Natural killer cell (primary cell): Measurements from ENCODE around the gene FRMD3. TPM values are rescaled to one million over a fixed set of nuclear protein-coding genes. Genes with fewer than 3 reads are reported as not detected.

Experiments used
- ATAC-seq, 3 donors: fragments of 150-1000 bp in 2 of 3; fragments of 200-7000 bp in 1 of 3; cut with Tn5 transposase; 1 replicate in 1 of 3; 2 replicates in 2 of 3; pipeline ENCODE4 v1.10.0; 2021; ENCODE audit warnings: mild to moderate bottlenecking in 2 of 3, moderate library complexity in 2 of 3
- DNase-seq, 2 donors: peaks; one replicate each; pipeline versions ENCODE4 v3.0.0 to v3.0.0-alpha.2; 2013 to 2021; ENCODE audit warnings: mixed read lengths in 1 of 2
- H3K27ac ChIP-seq: one replicate; pipeline ENCODE4 v1.5.1; 2013; ENCODE audit warnings: mild to moderate bottlenecking, low read length
- H3K27me3 ChIP-seq: one replicate; pipeline ENCODE4 v1.6.1; 2013; ENCODE audit warnings: low read length; ENCODE audit not compliant: control insufficient read depth, insufficient read depth
- H3K36me3 ChIP-seq: one replicate; pipeline ENCODE4 v1.6.1; 2013; ENCODE audit warnings: low read length; ENCODE audit not compliant: control insufficient read depth, insufficient read depth
- H3K4me1 ChIP-seq: one replicate; pipeline ENCODE4 v1.6.1; 2013; ENCODE audit warnings: low read length; ENCODE audit not compliant: control insufficient read depth, insufficient read depth
- H3K4me3 ChIP-seq: one replicate; pipeline ENCODE4 v1.5.1; 2013; ENCODE audit warnings: low read length
- H3K9me3 ChIP-seq: one replicate; pipeline ENCODE4 v1.6.1; 2013; ENCODE audit warnings: low read length; ENCODE audit not compliant: control insufficient read depth, insufficient read depth
- H3K27ac Mint-ChIP-seq, 2 donors: one replicate each; pipeline ENCODE4 v1.8.0; 2022; ENCODE audit warnings: mild to moderate bottlenecking in 2 of 2, mixed read lengths in 2 of 2, moderate library complexity in 1 of 2
- H3K27me3 Mint-ChIP-seq, 2 donors: one replicate each; pipeline ENCODE4 v1.8.0; 2022; ENCODE audit warnings: low read depth in 2 of 2, mixed read lengths in 2 of 2
- H3K36me3 Mint-ChIP-seq: one replicate; pipeline ENCODE4 v1.8.0; 2022; ENCODE audit warnings: mixed read lengths
- H3K4me1 Mint-ChIP-seq, 2 donors: one replicate each; pipeline ENCODE4 v1.8.0; 2022; ENCODE audit warnings: mixed read lengths in 2 of 2
- H3K4me3 Mint-ChIP-seq: one replicate; pipeline ENCODE4 v1.8.0; 2022; ENCODE audit warnings: mild to moderate bottlenecking, moderate library complexity, mixed read lengths
- H3K9me3 Mint-ChIP-seq, 2 donors: one replicate each; pipeline ENCODE4 v1.8.0; 2022; ENCODE audit warnings: mixed read lengths in 2 of 2
- CTCF ChIP-seq: fragments of 200-600 bp; IDR thresholded peaks from one replicate; pipeline ENCODE4 v1.8.0; 2022; ENCODE audit warnings: antibody characterized with exemption
- WGBS: methylation state at CpG from one replicate; pipeline ENCODE4 v1.1.7; 2013; ENCODE audit warnings: missing lambda C conversion rate; ENCODE audit not compliant: insufficient coverage; 5-methylcytosine and 5-hydroxymethylcytosine counted together
- intact Hi-C: fragments of 100-400 bp; cut with micrococcal nuclease; formaldehyde crosslinking; loops from one replicate; pipeline ENCODE4 v1.14.2; 2022
- total RNA-seq, 4 donors: library from RNA; stranded (reverse); fragments of 120-200 nt in 1 of 4; gene quantifications; one replicate each; pipeline versions ENCODE4 v1.2.3 to v1.2.4, GENCODE V29; 2013 to 2022

Gene FRMD3
- total RNA-seq, 3 donors from 2014 or later (not counting 1 experiment from before 2014, with no cell fraction given) = 1.2 to 2.4 (median 2.1) TPM

GRCh38 chr9:83425240-83425639 lies 113.0 kb downstream of the FRMD3 start:
- Mint-ChIP-seq H3K27me3 (no peaks in the 10 kb centered on the region), H3K27ac (no peak overlapping the region), H3K4me1 (no peaks in the 10 kb centered on the region), H3K4me3 (no peak overlapping the region), H3K36me3 (no peaks in the 10 kb centered on the region), H3K9me3 (no peaks in the 10 kb centered on the region)
- no peaks in the 10 kb centered on the region for H3K9me3 ChIP-seq
- no peak for TF ChIP-seq CTCF
- DNase-seq = no peak
- H3K27ac ChIP-seq = no peak overlapping the region
- 97% methylated on average over 4 of the region's 4 CpGs for WGBS
- ATAC-seq = no peak
- intact Hi-C loops = no loop called here
- no peaks in the 10 kb centered on the region for H3K27me3 ChIP-seq
- H3K36me3 ChIP-seq = no peaks in the 10 kb centered on the region
- no peaks in the 10 kb centered on the region for H3K4me1 ChIP-seq
- no peak overlapping the region for H3K4me3 ChIP-seq

- ATAC-seq (no peak), DNase-seq (no peak)
- Mint-ChIP-seq H3K4me3 (no peak overlapping the region), H3K4me1 (no peaks in the 10 kb centered on the region), H3K27ac (no peak overlapping the region), H3K27me3 (no peaks in the 10 kb centered on the region), H3K9me3 (no peaks in the 10 kb centered on the region), H3K36me3 (no peaks in the 10 kb centered on the region)
- intact Hi-C loops = no loop called here
- H3K27me3 ChIP-seq = no peaks in the 10 kb centered on the region
- 89% methylated on average over 2 of the region's 2 CpGs for WGBS
- no peak overlapping the region for H3K4me3 ChIP-seq
- TF ChIP-seq CTCF = no peak
- no peaks in the 10 kb centered on the region for H3K4me1 ChIP-seq
- no peaks in the 10 kb centered on the region for H3K9me3 ChIP-seq
- H3K27ac ChIP-seq = no peak overlapping the region
- no peaks in the 10 kb centered on the region for H3K36me3 ChIP-seq
These were observed 113.4 kb downstream of the FRMD3 start for GRCh38 chr9:83424831-83425230.

GRCh38 chr9:83423815-83424707 lies 114.1 kb downstream of the FRMD3 start:
- H3K4me3 ChIP-seq = no peak overlapping the region
- no peaks in the 10 kb centered on the region for H3K27me3 ChIP-seq
- H3K4me1 ChIP-seq = no peaks in the 10 kb centered on the region
- 80% methylated on average over 13 of the region's 14 CpGs for WGBS
- Mint-ChIP-seq H3K36me3 (no peaks in the 10 kb centered on the region), H3K27ac (no peak overlapping the region), H3K4me3 (no peak overlapping the region), H3K9me3 (no peaks in the 10 kb centered on the region), H3K4me1 (no peaks in the 10 kb centered on the region), H3K27me3 (no peaks in the 10 kb centered on the region)
- H3K27ac ChIP-seq = no peak overlapping the region
- intact Hi-C loops = no loop called here
- DNase-seq = no peak
- TF ChIP-seq CTCF = no peak
- H3K36me3 ChIP-seq = no peaks in the 10 kb centered on the region
- H3K9me3 ChIP-seq = no peaks in the 10 kb centered on the region
- no peak for ATAC-seq
